MM.1S (cell line): ENCODE results near the gene XK.
A peak's percentile ranks its signal among the peaks of the same experiment; 100 is the strongest.

Experiments
- DNase-seq: peaks from one replicate; pipeline ENCODE4 v3.0.0-alpha.2; 2015
- H2AFZ ChIP-seq: fragments of 300-600 bp; sonication (generic); 2 replicates; pipeline ENCODE4 v1.6.0; 2016; ENCODE audit warnings: antibody characterized with exemption, low read length
- H3F3A ChIP-seq: fragments of 300-600 bp; sonication (generic); 2 replicates; pipeline ENCODE4 v1.6.1; 2016; ENCODE audit warnings: mild to moderate bottlenecking, antibody characterized with exemption, low read length, moderate library complexity, mixed read lengths; ENCODE audit not compliant: insufficient read depth
- H3K27ac ChIP-seq: fragments of 300-600 bp; sonication (generic); 2 replicates; pipeline ENCODE4 v1.5.1; 2016; ENCODE audit warnings: mild to moderate bottlenecking, low read length
- H3K27me3 ChIP-seq: fragments of 300-600 bp; sonication (generic); replicated peaks from 2 replicates; pipeline ENCODE4 v1.6.0; 2016; ENCODE audit warnings: low read length; ENCODE audit not compliant: insufficient read depth
- H3K36me3 ChIP-seq: fragments of 300-600 bp; sonication (generic); replicated peaks from 2 replicates; pipeline ENCODE4 v1.6.1; 2016; ENCODE audit warnings: mild to moderate bottlenecking, low read length, mixed read lengths; ENCODE audit not compliant: insufficient read depth
- H3K4me1 ChIP-seq: fragments of 300-600 bp; sonication (generic); 2 replicates; pipeline ENCODE4 v1.6.1; 2016; ENCODE audit warnings: low read length, mixed read lengths
- H3K4me2 ChIP-seq: fragments of 300-600 bp; sonication (generic); 2 replicates; pipeline ENCODE4 v1.6.0; 2016; ENCODE audit warnings: low read depth, low read length
- H3K4me3 ChIP-seq: fragments of 300-600 bp; sonication (generic); 2 replicates; pipeline ENCODE4 v1.5.1; 2016; ENCODE audit warnings: low read length, mixed read lengths
- H3K79me2 ChIP-seq: fragments of 300-600 bp; sonication (generic); 2 replicates; pipeline ENCODE4 v1.6.1; 2016; ENCODE audit warnings: mixed run types, low read length, mixed read lengths
- H3K9ac ChIP-seq: fragments of 300-600 bp; sonication (generic); 2 replicates; pipeline ENCODE4 v1.6.1; 2016; ENCODE audit warnings: low read length, mixed read lengths
- H3K9me2 ChIP-seq: fragments of 300-600 bp; sonication (generic); replicated peaks from 2 replicates; pipeline ENCODE4 v1.6.1; 2016; ENCODE audit warnings: mild to moderate bottlenecking, low read length, mixed read lengths; ENCODE audit not compliant: insufficient read depth
- H3K9me3 ChIP-seq: fragments of 300-600 bp; sonication (generic); replicated peaks from 2 replicates; pipeline ENCODE4 v1.6.1; 2016; ENCODE audit warnings: mild to moderate bottlenecking, low read length, mixed read lengths; ENCODE audit not compliant: insufficient read depth
- H4K20me1 ChIP-seq: fragments of 300-600 bp; sonication (generic); 2 replicates; pipeline ENCODE4 v1.6.1; 2016; ENCODE audit warnings: mild to moderate bottlenecking, low read length, moderate library complexity, mixed read lengths; ENCODE audit not compliant: insufficient read depth
- CTCF ChIP-seq: fragments of 300-600 bp; sonication (generic); IDR thresholded peaks from 2 replicates; pipeline ENCODE4 v1.5.1; 2016; ENCODE audit warnings: antibody characterized with exemption, low read length, mixed read lengths
- EZH2 ChIP-seq: fragments of 300-600 bp; sonication (generic); optimal IDR thresholded peaks from 2 replicates; pipeline ENCODE3; 2017; ENCODE audit warnings: low read depth, mild to moderate bottlenecking, antibody characterized with exemption, low read length, mixed read lengths
- EZH2phosphoT487 ChIP-seq: fragments of 300-600 bp; sonication (generic); IDR thresholded peaks from 2 replicates; pipeline ENCODE4 v1.6.1; 2018; ENCODE audit warnings: antibody characterized with exemption, low read length

XK gene

GRCh38 chrX:37651921-37652452, 33.6 kb upstream of the XK start:
- no peak overlapping the region for H2AFZ ChIP-seq
- no peaks in the 10 kb centered on the region for H4K20me1 ChIP-seq
- H3K27me3 ChIP-seq = no peaks in the 10 kb centered on the region
- no peak overlapping the region for H3K27ac ChIP-seq
- H3K9ac ChIP-seq = no peak overlapping the region
- H3K4me2 ChIP-seq = no peak overlapping the region
- H3K9me2 ChIP-seq = no peaks in the 10 kb centered on the region
- H3K4me1 ChIP-seq = no peaks in the 10 kb centered on the region
- H3K36me3 ChIP-seq = no peaks in the 10 kb centered on the region
- TF ChIP-seq EZH2 (no peak), CTCF (no peak), EZH2phosphoT487 (no peak)
- peak; percentile 49 for DNase-seq
- H3F3A ChIP-seq = no peaks in the 10 kb centered on the region
- H3K4me3 ChIP-seq = no peak overlapping the region
- H3K79me2 ChIP-seq = no peaks in the 10 kb centered on the region
- H3K9me3 ChIP-seq = no peaks in the 10 kb centered on the region

GRCh38 chrX:37652589-37653231, 32.9 kb upstream of the XK start:
- Histone ChIP-seq H2AFZ (no peak overlapping the region), H3K9me3 (no peaks in the 10 kb centered on the region), H4K20me1 (no peaks in the 10 kb centered on the region), H3K4me3 (no peak overlapping the region), H3K9me2 (no peaks in the 10 kb centered on the region), H3F3A (no peaks in the 10 kb centered on the region), H3K4me2 (no peak overlapping the region), H3K4me1 (no peaks in the 10 kb centered on the region), H3K79me2 (no peaks in the 10 kb centered on the region), H3K27me3 (no peaks in the 10 kb centered on the region), H3K9ac (no peak overlapping the region), H3K27ac (no peak overlapping the region), H3K36me3 (no peaks in the 10 kb centered on the region)
- no peak for DNase-seq
- TF ChIP-seq CTCF (no peak), EZH2 (no peak), EZH2phosphoT487 (no peak)

GRCh38 chrX:37653397-37654085, 32.0 kb upstream of the XK start:
- H3K9me2 ChIP-seq = no peaks in the 10 kb centered on the region
- H3K9ac ChIP-seq = no peak overlapping the region
- H3K36me3 ChIP-seq = no peaks in the 10 kb centered on the region
- H3K4me3 ChIP-seq = no peak overlapping the region
- DNase-seq = no peak
- no peak overlapping the region for H3K27ac ChIP-seq
- no peak overlapping the region for H3K4me2 ChIP-seq
- H3K79me2 ChIP-seq = no peaks in the 10 kb centered on the region
- H3F3A ChIP-seq = no peaks in the 10 kb centered on the region
- no peaks in the 10 kb centered on the region for H3K4me1 ChIP-seq
- H4K20me1 ChIP-seq = no peaks in the 10 kb centered on the region
- no peak for TF ChIP-seq CTCF
- TF ChIP-seq EZH2phosphoT487 = no peak
- no peak for TF ChIP-seq EZH2
- H2AFZ ChIP-seq = no peak overlapping the region
- no peaks in the 10 kb centered on the region for H3K9me3 ChIP-seq
- H3K27me3 ChIP-seq = no peaks in the 10 kb centered on the region
